ENCODE results near the gene CFAP92.

Gene CFAP92

GRCh38 chr3:128879991-128880390, 113.9 kb downstream of the CFAP92 start:
- TF ChIP-seq, protein P1, sequence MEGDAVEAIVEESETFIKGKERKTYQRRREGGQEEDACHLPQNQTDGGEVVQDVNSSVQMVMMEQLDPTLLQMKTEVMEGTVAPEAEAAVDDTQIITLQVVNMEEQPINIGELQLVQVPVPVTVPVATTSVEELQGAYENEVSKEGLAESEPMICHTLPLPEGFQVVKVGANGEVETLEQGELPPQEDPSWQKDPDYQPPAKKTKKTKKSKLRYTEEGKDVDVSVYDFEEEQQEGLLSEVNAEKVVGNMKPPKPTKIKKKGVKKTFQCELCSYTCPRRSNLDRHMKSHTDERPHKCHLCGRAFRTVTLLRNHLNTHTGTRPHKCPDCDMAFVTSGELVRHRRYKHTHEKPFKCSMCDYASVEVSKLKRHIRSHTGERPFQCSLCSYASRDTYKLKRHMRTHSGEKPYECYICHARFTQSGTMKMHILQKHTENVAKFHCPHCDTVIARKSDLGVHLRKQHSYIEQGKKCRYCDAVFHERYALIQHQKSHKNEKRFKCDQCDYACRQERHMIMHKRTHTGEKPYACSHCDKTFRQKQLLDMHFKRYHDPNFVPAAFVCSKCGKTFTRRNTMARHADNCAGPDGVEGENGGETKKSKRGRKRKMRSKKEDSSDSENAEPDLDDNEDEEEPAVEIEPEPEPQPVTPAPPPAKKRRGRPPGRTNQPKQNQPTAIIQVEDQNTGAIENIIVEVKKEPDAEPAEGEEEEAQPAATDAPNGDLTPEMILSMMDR (IDR thresholded peaks at IDR 0.05; ENCODE audit: control extremely low read depth, extremely low read depth, low read depth, missing control alignments), result no peak
- POLR2A ChIA-PET, result interaction anchor here (0.6 kb wide), 1 partner anchor 148 kb away, joined by 3 read pairs; no protein-coding TSS in a partner anchor
- peak; percentile 26 for DNase-seq (ENCODE audit: extremely low spot score)
- CTCF ChIA-PET, result interaction anchor here (1.6 to 3.8 kb wide), 4 partner anchors 13 to 262 kb away, joined by 6 to 14 read pairs (median 11); no protein-coding TSS in a partner anchor

DNA sequence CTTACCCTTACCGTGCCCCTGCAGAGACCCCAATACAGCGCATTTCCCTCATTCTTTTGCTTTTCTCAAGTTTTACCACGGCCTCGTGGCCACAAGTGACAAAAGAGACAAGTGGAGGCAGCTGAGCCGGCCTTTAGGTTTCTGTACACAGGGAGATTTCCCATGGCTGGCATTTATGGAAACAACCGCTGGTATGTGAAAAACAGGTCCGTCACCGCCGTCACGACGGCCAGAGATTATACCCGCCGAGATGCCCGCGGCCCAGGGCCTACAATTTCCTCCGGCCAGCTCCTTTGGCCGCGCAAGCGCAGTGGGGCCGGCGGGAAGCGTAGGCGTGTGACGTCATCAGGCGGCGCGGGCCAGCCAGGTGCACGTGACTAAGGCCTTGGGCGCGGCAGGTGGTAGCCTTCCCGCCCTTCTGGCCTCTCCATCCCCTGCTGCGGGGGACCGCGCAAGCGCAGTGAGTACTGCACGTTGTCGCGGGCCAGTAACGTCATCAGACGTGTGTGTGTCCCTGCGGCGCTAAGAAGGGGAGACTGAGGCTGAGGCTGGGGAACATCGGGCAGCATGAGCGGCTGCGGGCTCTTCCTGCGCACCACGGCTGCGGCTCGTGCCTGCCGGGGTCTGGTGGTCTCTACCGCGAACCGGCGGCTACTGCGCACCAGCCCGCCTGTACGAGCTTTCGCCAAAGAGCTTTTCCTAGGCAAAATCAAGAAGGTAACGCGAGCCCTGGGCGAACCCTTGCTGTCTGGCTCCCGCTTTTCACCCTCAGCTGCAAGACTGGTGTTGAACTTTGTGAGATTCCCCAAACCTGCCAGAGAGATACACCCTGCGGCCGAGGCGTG, 114.5 kb downstream of the CFAP92 start, which contains the start of gene ACAD9:
Gene ACAD9 (plus strand): TSS at position 496 of the 845 bp plus-strand sequence. CDS start 72 bp downstream, at position 568.
- peak; percentile 100 for DNase-seq (ENCODE audit: extremely low spot score)
- CTCF ChIA-PET, result interaction anchor here (0.7 to 3.8 kb wide), 7 partner anchors 12 to 262 kb away, joined by 3 to 14 read pairs (median 6); no protein-coding TSS in a partner anchor
- POLR2A ChIA-PET, result interaction anchor here (0.6 to 1.5 kb wide), 3 partner anchors 11 to 199 kb away, joined by 3 to 4 read pairs (median 3); no protein-coding TSS in a partner anchor
- TF ChIP-seq, protein P1 (IDR thresholded peaks at IDR 0.05; ENCODE audit: control extremely low read depth, extremely low read depth, low read depth, missing control alignments), result no peak

DNA sequence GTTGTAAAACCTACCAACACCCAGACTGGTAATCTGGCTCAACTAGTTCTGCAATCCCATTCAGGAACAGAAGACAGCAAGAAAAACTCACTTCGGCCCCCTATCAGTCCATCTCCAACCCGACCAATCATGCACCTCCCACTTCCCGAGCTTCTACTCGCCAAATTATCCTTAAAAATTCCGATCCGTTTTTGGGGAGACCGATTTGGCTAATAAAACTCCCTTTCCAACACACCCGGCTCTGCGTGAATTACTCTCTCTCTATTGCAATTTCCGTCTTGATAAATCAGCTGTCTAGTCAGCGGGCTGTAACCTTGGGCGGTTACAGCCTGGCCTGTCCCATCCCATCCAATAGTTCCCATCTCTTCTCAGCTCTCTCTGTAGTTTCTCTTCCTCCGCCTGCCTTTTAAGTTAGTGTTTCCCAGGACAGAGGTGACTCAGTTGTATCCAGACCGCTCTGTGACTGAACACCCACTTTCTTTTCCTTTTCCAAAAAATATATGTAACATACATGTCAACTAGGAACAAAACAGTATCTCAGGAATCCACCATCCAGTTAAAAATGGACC, 115.2 kb downstream of the CFAP92 start:
- POLR2A ChIA-PET, result interaction anchor here (1.5 kb wide), 1 partner anchor 198 kb away, joined by 4 read pairs; no protein-coding TSS in a partner anchor
- TF ChIP-seq, protein P1 (IDR thresholded peaks at IDR 0.05; ENCODE audit: control extremely low read depth, extremely low read depth, low read depth, missing control alignments), result no peak
- CTCF ChIA-PET, result interaction anchor here (0.7 to 3.8 kb wide), 6 partner anchors 12 to 261 kb away, joined by 3 to 14 read pairs (median 6); no protein-coding TSS in a partner anchor
- DNase-seq (ENCODE audit: extremely low spot score), result peak; percentile 23

DNA sequence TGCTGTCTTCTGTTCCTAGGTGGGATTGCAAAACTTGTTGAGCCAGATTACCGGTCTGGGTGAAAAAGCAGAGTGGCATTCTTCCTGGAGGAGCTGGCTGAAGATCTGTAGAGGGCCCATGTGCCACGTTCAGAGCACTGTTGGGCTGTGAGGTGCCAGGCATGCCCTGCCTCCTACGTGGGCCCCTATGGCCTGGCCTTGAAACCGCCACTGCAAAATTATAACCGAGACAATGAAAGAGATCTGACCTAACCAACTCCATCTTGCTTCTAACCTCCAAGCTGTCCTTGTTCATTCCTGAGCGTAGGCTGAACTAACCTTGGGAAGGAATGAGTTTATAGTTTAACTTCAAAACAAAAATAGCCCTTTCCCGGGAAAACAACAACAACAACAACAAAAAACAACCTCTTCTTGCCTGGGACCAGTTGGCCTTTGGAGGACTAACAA, 115.8 kb downstream of the CFAP92 start:
- TF ChIP-seq, protein P1 (IDR thresholded peaks at IDR 0.05; ENCODE audit: control extremely low read depth, extremely low read depth, low read depth, missing control alignments), result no peak
- DNase-seq (ENCODE audit: extremely low spot score), result no peak
- CTCF ChIA-PET, result interaction anchor here (0.8 to 3.8 kb wide), 6 partner anchors 11 to 198 kb away, joined by 3 to 14 read pairs (median 6); no protein-coding TSS in a partner anchor
- POLR2A ChIA-PET, result interaction anchor here (1.5 kb wide), 1 partner anchor 198 kb away, joined by 4 read pairs; no protein-coding TSS in a partner anchor

GRCh38 chr3:128875556-128876120, 118.2 kb downstream of the CFAP92 start:
- peak; percentile 49 for DNase-seq (ENCODE audit: extremely low spot score)
- POLR2A ChIA-PET, result no interaction called here
- CTCF ChIA-PET, result interaction anchor here (1.0 to 2.5 kb wide), 7 partner anchors 12 to 258 kb away, joined by 3 to 19 read pairs (median 4); no protein-coding TSS in a partner anchor
- TF ChIP-seq, protein P1 (IDR thresholded peaks at IDR 0.05; ENCODE audit: control extremely low read depth, extremely low read depth, low read depth, missing control alignments), result peak; percentile 45

Data from GM10248 (cell line).